ENCODE results near the gene TAS2R60. TPM values are rescaled to one million over a fixed set of nuclear protein-coding genes. Genes with fewer than 3 reads are reported as not detected.

TAS2R60 gene
- total RNA-seq, 1 experiment from 2014 or later, result not detected

- DNase-seq (ENCODE audit: extremely low read depth, low read depth), result no peak
These were observed 6.8 kb upstream of the TAS2R60 start for GRCh38 chr7:143436325-143436946.

GRCh38 chr7:143437578-143437977, 5.7 kb upstream of the TAS2R60 start:
- no peak for DNase-seq (ENCODE audit: extremely low read depth, low read depth)

- no peak for DNase-seq (ENCODE audit: extremely low read depth, low read depth)
These were observed 3.4 kb upstream of the TAS2R60 start for GRCh38 chr7:143439866-143440265.

GRCh38 chr7:143444063-143444782, 970 bp downstream of the TAS2R60 start:
- DNase-seq (ENCODE audit: extremely low read depth, low read depth), result no peak

- DNase-seq (ENCODE audit: extremely low read depth, low read depth), result no peak
These were observed 1.5 kb downstream of the TAS2R60 start for GRCh38 chr7:143444785-143445184.

- no peak for DNase-seq (ENCODE audit: extremely low read depth, low read depth)
These were observed 4.2 kb downstream of the TAS2R60 start for GRCh38 chr7:143447466-143447865.

- no peak for DNase-seq (ENCODE audit: extremely low read depth, low read depth)
These were observed 5.2 kb downstream of the TAS2R60 start for GRCh38 chr7:143448429-143448828.

- DNase-seq (ENCODE audit: extremely low read depth, low read depth), result no peak
These were observed 6.5 kb downstream of the TAS2R60 start for GRCh38 chr7:143449793-143450192.

- DNase-seq (ENCODE audit: extremely low read depth, low read depth), result no peak
These were observed 7.9 kb downstream of the TAS2R60 start for GRCh38 chr7:143451122-143451521.

- DNase-seq (ENCODE audit: extremely low read depth, low read depth), result no peak
These were observed 8.5 kb downstream of the TAS2R60 start for GRCh38 chr7:143451746-143452145.

GRCh38 chr7:143452495-143452894, 9.2 kb downstream of the TAS2R60 start:
- no peak for DNase-seq (ENCODE audit: extremely low read depth, low read depth)

GRCh38 chr7:143454091-143454680, 10.9 kb downstream of the TAS2R60 start:
- no peak for DNase-seq (ENCODE audit: extremely low read depth, low read depth)

- DNase-seq (ENCODE audit: extremely low read depth, low read depth), result no peak
These were observed 12.2 kb downstream of the TAS2R60 start for GRCh38 chr7:143455491-143455890.

GRCh38 chr7:143455942-143456341, 12.7 kb downstream of the TAS2R60 start:
- DNase-seq (ENCODE audit: extremely low read depth, low read depth), result no peak

- DNase-seq (ENCODE audit: extremely low read depth, low read depth), result no peak
These were observed 13.9 kb downstream of the TAS2R60 start for GRCh38 chr7:143456992-143457793.

GRCh38 chr7:143458263-143458662, 15.0 kb downstream of the TAS2R60 start:
- no peak for DNase-seq (ENCODE audit: extremely low read depth, low read depth)

- DNase-seq (ENCODE audit: extremely low read depth, low read depth), result no peak
These were observed 15.4 kb downstream of the TAS2R60 start for GRCh38 chr7:143458681-143459080.

GRCh38 chr7:143459359-143459758, 16.1 kb downstream of the TAS2R60 start:
- DNase-seq (ENCODE audit: extremely low read depth, low read depth), result no peak

- no peak for DNase-seq (ENCODE audit: extremely low read depth, low read depth)
These were observed 17.2 kb downstream of the TAS2R60 start for GRCh38 chr7:143460271-143460979.

- no peak for DNase-seq (ENCODE audit: extremely low read depth, low read depth)
These were observed 18.8 kb downstream of the TAS2R60 start for GRCh38 chr7:143462045-143462444.

- no peak for DNase-seq (ENCODE audit: extremely low read depth, low read depth)
These were observed 20.3 kb downstream of the TAS2R60 start for GRCh38 chr7:143463556-143463955.
